ENCODE results near the gene PRKCE.

PRKCE gene

GRCh38 chr2:46082531-46083485 is 431.3 kb downstream of the PRKCE start:
- H3K4me1 ChIP-seq = no peaks in the 10 kb centered on the region
- H3K9me3 ChIP-seq = no peaks in the 10 kb centered on the region
- H3K27ac ChIP-seq = no peak overlapping the region
- H3K36me3 ChIP-seq = peaks cover 0 to 7% (median 2%) of the 10 kb centered on the region in 3 donors
- no peak for DNase-seq
- no peaks in the 10 kb centered on the region for H3K27me3 ChIP-seq
- intact Hi-C loops (cut with DNase I; ENCODE audit: low total_unique reads) = no loop called here
- H3K4me3 ChIP-seq = no peak overlapping the region
- TF ChIP-seq CTCF (IDR thresholded peaks at IDR 0.05) = no peak

GRCh38 chr2:46086578-46087070 is 435.1 kb downstream of the PRKCE start:
- H3K9me3 ChIP-seq = no peaks in the 10 kb centered on the region
- H3K4me1 ChIP-seq = no peaks in the 10 kb centered on the region
- no peaks in the 10 kb centered on the region for H3K27me3 ChIP-seq
- no peak overlapping the region for H3K27ac ChIP-seq
- no peak for DNase-seq
- no peak overlapping the region for H3K4me3 ChIP-seq
- intact Hi-C loops (cut with DNase I; ENCODE audit: low total_unique reads) = no loop called here
- peaks cover 0 to 22% (median 22%) of the 10 kb centered on the region in 3 donors for H3K36me3 ChIP-seq
- TF ChIP-seq CTCF (IDR thresholded peaks at IDR 0.05) = no peak

- Histone ChIP-seq H3K9me3 (no peaks in the 10 kb centered on the region), H3K4me3 (no peak overlapping the region), H3K36me3 (peaks cover 0 to 22% (median 22%) of the 10 kb centered on the region in 3 donors), H3K27ac (no peak overlapping the region), H3K27me3 (no peaks in the 10 kb centered on the region), H3K4me1 (no peaks in the 10 kb centered on the region)
- intact Hi-C loops (cut with DNase I; ENCODE audit: low total_unique reads) = no loop called here
- no peak for DNase-seq
- TF ChIP-seq CTCF (IDR thresholded peaks at IDR 0.05) = no peak
Measured at GRCh38 chr2:46087492-46087891, 436.0 kb downstream of the PRKCE start.

- intact Hi-C loops (cut with DNase I; ENCODE audit: low total_unique reads) = no loop called here
- peaks cover 0 to 11% (median 2%) of the 10 kb centered on the region in 4 donors for H3K4me1 ChIP-seq
- peaks cover 0 to 26% (median 22%) of the 10 kb centered on the region in 3 donors for H3K36me3 ChIP-seq
- no peaks in the 10 kb centered on the region for H3K27me3 ChIP-seq
- no peak for TF ChIP-seq CTCF (IDR thresholded peaks at IDR 0.05)
- no peak for DNase-seq
- no peaks in the 10 kb centered on the region for H3K9me3 ChIP-seq
- no peak overlapping the region for H3K27ac ChIP-seq
- no peak overlapping the region for H3K4me3 ChIP-seq
Measured at GRCh38 chr2:46091004-46091403, 439.5 kb downstream of the PRKCE start.

GRCh38 chr2:46091961-46092667 is 440.6 kb downstream of the PRKCE start:
- H3K27me3 ChIP-seq = no peaks in the 10 kb centered on the region
- peaks cover 0 to 26% (median 22%) of the 10 kb centered on the region in 3 donors for H3K36me3 ChIP-seq
- no peak overlapping the region for H3K27ac ChIP-seq
- peaks cover 0 to 13% (median 2%) of the 10 kb centered on the region in 4 donors for H3K4me1 ChIP-seq
- TF ChIP-seq CTCF (IDR thresholded peaks at IDR 0.05) = no peak
- no peak overlapping the region for H3K4me3 ChIP-seq
- intact Hi-C loops (cut with DNase I; ENCODE audit: low total_unique reads) = no loop called here
- no peaks in the 10 kb centered on the region for H3K9me3 ChIP-seq
- DNase-seq = no peak
